Measurements from ENCODE around the gene COL8A1.

GRCh38 chr3:99601515-99601914 is 36.9 kb upstream of the COL8A1 start:
- TF ChIP-seq POLR2A (IDR thresholded peaks at IDR 0.05; ENCODE audit: low read depth, low read length) (no peak), POLR2AphosphoS5 (IDR thresholded peaks at IDR 0.05; ENCODE audit: low read depth, low read length) (no peak)
